ENCODE results near the gene RNF43.

The RNF43 gene

DNA sequence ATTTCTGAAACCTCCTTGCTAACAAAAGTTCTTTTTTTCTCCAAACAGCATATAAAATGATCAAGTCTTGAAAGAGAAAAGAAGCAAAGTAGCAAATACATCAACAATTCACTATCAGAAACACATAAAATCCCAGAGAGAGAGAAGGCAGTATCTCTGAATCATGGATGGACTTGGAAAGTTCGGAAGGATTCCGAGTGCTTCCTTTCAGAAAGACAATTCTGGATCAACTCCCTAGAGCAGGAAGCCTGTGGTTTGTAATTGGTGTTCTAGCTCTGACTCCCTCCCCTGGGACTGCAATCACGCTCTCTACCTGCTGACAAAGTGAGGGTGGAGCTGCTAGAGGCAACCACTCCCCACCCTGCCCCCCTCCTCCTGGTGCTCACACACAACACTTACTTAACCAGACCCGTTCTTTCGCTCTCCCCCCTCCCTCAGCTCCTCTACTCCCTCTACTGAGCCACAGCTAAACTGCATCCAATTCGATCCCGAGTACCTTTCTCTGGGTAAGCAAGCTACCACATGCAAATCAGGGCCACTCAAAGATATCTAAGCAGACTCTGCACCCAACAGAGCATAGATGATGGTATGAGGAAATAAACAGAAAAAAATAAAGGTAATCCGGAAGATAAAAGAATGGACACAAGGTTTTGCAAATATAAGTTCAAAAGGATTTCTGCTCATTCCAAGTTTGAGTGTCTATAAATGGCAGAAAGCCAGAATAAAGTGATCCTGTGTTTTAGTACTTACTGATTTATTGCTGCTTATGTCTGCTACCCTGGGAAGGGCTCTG is at the start of gene RNF43:
TSS of gene RNF43 (minus strand) at position 235 of the 793 bp plus-strand sequence. CDS start 1,957 bp downstream, outside the sequence.
- H3K4me3 ChIP-seq (ENCODE audit: control insufficient read depth, low read depth, low read length), result peak within 1 kb of the TSS; percentile 4; the same call in 1 of the 2 replicates
- TF ChIP-seq, protein P1, sequence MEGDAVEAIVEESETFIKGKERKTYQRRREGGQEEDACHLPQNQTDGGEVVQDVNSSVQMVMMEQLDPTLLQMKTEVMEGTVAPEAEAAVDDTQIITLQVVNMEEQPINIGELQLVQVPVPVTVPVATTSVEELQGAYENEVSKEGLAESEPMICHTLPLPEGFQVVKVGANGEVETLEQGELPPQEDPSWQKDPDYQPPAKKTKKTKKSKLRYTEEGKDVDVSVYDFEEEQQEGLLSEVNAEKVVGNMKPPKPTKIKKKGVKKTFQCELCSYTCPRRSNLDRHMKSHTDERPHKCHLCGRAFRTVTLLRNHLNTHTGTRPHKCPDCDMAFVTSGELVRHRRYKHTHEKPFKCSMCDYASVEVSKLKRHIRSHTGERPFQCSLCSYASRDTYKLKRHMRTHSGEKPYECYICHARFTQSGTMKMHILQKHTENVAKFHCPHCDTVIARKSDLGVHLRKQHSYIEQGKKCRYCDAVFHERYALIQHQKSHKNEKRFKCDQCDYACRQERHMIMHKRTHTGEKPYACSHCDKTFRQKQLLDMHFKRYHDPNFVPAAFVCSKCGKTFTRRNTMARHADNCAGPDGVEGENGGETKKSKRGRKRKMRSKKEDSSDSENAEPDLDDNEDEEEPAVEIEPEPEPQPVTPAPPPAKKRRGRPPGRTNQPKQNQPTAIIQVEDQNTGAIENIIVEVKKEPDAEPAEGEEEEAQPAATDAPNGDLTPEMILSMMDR (IDR thresholded peaks at IDR 0.05; ENCODE audit: control insufficient read depth, insufficient read depth, low read depth, low read length, missing control alignments), result peak; percentile 86
- DNase-seq (ENCODE audit: low read depth), result peak; percentile 38

- H3K4me3 ChIP-seq (ENCODE audit: control insufficient read depth, low read depth, low read length), result no peak overlapping the region
- TF ChIP-seq, protein P1 (IDR thresholded peaks at IDR 0.05; ENCODE audit: control insufficient read depth, insufficient read depth, low read depth, low read length, missing control alignments), result no peak
- DNase-seq (ENCODE audit: low read depth), result no peak
These were observed 38.2 kb upstream of the RNF43 start for GRCh38 chr17:58455491-58455890.

DNA sequence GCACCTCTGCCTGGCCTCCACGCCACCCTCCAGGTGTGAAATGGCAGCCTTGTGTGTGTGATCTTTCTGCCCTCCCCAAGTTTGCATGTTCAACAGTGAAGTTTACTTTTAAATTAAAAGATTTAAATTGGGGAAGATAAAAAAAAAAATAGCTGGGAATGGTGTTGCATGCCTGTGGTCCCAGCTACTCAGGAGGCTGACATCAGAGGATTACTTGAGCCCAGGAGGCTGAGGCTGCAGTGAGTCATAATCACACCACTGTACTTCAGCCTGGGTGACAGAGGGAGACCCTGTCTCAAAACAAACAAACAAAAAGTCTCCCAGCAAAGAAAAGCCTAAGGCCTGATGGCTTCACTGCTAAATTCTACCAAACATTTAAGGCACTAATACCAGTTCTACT is 35.4 kb upstream of the RNF43 start:
- TF ChIP-seq, protein P1 (IDR thresholded peaks at IDR 0.05; ENCODE audit: control insufficient read depth, insufficient read depth, low read depth, low read length, missing control alignments), result no peak
- H3K4me3 ChIP-seq (ENCODE audit: control insufficient read depth, low read depth, low read length), result no peak overlapping the region
- DNase-seq (ENCODE audit: low read depth), result no peak

DNA sequence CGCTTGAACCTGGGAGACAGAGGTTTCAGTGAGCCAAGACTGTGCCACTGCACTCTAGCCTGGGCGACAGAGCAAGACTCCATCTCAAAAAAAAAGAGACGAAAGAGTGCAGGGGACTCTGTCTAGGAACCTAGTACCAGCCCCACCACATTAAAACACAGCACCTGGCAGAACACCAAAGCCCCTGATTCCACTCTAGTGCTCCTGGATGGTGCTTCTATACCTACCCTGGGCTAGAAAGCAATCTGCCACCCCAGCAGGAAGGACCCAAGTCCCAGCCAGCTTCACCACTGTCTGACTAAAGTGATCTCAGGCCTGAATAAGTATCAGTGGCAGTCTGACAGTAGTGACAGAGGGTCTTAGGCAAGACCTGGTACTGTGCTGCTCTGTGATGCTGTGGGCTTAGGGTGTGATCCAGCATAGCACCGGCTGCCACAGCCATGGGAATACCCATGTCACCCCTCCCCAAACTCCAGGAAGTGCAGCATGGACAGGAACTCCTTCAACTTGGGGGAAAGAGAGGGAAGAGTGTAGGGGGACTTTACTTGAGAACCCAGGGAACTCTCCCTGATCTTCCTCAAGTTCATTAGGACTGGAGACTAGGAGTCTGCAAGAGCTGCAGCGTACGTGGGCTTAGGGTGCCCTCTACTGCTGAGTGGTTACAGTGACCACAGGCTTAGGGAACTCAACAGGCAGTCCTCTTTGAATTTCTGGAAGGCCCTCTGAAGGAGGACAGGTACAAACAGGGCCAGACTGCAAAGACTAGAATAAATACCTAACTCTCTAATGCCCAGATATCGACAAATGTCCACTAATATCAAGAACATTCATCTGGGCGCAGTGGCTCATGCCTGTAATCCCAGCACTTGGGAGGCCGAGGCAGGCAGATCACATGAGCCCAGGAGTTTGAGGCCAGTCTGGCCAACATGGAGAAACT is 30.0 kb upstream of the RNF43 start:
- peak; percentile 54 for DNase-seq (ENCODE audit: low read depth)
- TF ChIP-seq, protein P1 (IDR thresholded peaks at IDR 0.05; ENCODE audit: control insufficient read depth, insufficient read depth, low read depth, low read length, missing control alignments), result peak; percentile 88
- H3K4me3 ChIP-seq (ENCODE audit: control insufficient read depth, low read depth, low read length), result no peak overlapping the region

- no peak overlapping the region for H3K4me3 ChIP-seq (ENCODE audit: control insufficient read depth, low read depth, low read length)
These were observed 28.8 kb upstream of the RNF43 start for GRCh38 chr17:58446086-58446485.

GRCh38 chr17:58436805-58437239 is 19.5 kb upstream of the RNF43 start:
- DNase-seq (ENCODE audit: low read depth), result no peak
- TF ChIP-seq, protein P1 (IDR thresholded peaks at IDR 0.05; ENCODE audit: control insufficient read depth, insufficient read depth, low read depth, low read length, missing control alignments), result no peak
- H3K4me3 ChIP-seq (ENCODE audit: control insufficient read depth, low read depth, low read length), result no peak overlapping the region

More at GRCh38 chr17:58446086-58446485, 28.8 kb upstream of the RNF43 start:
- TF ChIP-seq, protein P1 (IDR thresholded peaks at IDR 0.05; ENCODE audit: control insufficient read depth, insufficient read depth, low read depth, low read length, missing control alignments), result no peak
- no peak for DNase-seq (ENCODE audit: low read depth)
